ENCODE measurements around the gene CPLX1.
A peak's percentile ranks its signal among the peaks of the same experiment; 100 is the strongest.
"Not testable (repeated sequence)": the region's sequence is repeated elsewhere in the genome, so short reads cannot be mapped to it uniquely, and the experiment has no call there.

The CPLX1 gene

GRCh38 chr4:791898-792625 is 33.9 kb downstream of the CPLX1 start:
- DNase-seq (ENCODE audit: low read depth): peak; percentile 22

GRCh38 chr4:791252-791897 is 34.6 kb downstream of the CPLX1 start:
- DNase-seq (ENCODE audit: low read depth): no peak

GRCh38 chr4:790466-790820 is 35.5 kb downstream of the CPLX1 start:
- DNase-seq (ENCODE audit: low read depth): no peak

GRCh38 chr4:789571-790465 is 36.1 kb downstream of the CPLX1 start:
- DNase-seq (ENCODE audit: low read depth): no peak

- no peak for DNase-seq (ENCODE audit: low read depth)
Measured at GRCh38 chr4:788636-789297, 37.2 kb downstream of the CPLX1 start.

- no peak for DNase-seq (ENCODE audit: low read depth)
Measured at GRCh38 chr4:788006-788635, 37.8 kb downstream of the CPLX1 start.

- DNase-seq (ENCODE audit: low read depth): no peak
Measured at GRCh38 chr4:787561-787981, 38.4 kb downstream of the CPLX1 start.

- DNase-seq (ENCODE audit: low read depth): no peak
Measured at GRCh38 chr4:786861-787300, 39.0 kb downstream of the CPLX1 start.

- no peak for DNase-seq (ENCODE audit: low read depth)
Measured at GRCh38 chr4:786074-786741, 39.7 kb downstream of the CPLX1 start.

GRCh38 chr4:785332-786073 is 40.4 kb downstream of the CPLX1 start:
- no peak for DNase-seq (ENCODE audit: low read depth)

GRCh38 chr4:784401-785331 is 41.3 kb downstream of the CPLX1 start:
- DNase-seq (ENCODE audit: low read depth): no peak

- DNase-seq (ENCODE audit: low read depth): peak; percentile 98
Measured at GRCh38 chr4:781493-782216, 44.3 kb downstream of the CPLX1 start.

GRCh38 chr4:780716-781492 is 45.0 kb downstream of the CPLX1 start:
- no peak for DNase-seq (ENCODE audit: low read depth)

GRCh38 chr4:780255-780654 is 45.7 kb downstream of the CPLX1 start:
- not testable (repeated sequence) for DNase-seq (ENCODE audit: low read depth)

GRCh38 chr4:779555-779954 is 46.4 kb downstream of the CPLX1 start:
- DNase-seq (ENCODE audit: low read depth): no peak

GRCh38 chr4:777520-778262 is 48.2 kb downstream of the CPLX1 start:
- no peak for DNase-seq (ENCODE audit: low read depth)

Measured in activated T-helper 1 cell treated with Interleukin-2 at 50 U/mL for 16 hours (primary cell).